ENCODE measurements around the gene CDH3. TPM values are rescaled to one million over a fixed set of nuclear protein-coding genes. Genes with fewer than 3 reads are reported as not detected.
A peak's percentile ranks its signal among the peaks of the same experiment; 100 is the strongest.

Gene CDH3
- polyA plus RNA-seq, 2 of the 4 experiments (the other 2 are of a cell fraction), result 0.08 to 0.25 TPM

DNA sequence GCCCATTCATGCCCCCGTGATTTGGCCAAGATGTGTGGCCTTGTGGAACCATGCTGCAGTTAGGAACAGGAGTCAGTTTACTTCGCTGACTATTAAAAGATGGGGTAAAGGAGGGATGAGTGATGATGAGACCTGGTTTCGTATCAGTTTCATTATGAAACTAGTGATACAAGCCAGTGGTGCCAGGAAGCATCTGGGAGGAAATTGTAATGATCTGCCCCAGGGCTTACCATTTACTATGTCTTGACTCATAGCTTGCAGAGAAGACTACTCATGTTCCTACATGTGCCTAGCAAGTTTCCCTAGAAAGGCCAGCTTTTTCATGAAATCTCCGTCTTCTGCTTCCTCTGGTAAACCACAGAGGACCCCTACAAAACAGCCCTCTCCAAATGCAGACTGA lies 23.2 kb downstream of the CDH3 start:
- H3K4me3 ChIP-seq, result no peak overlapping the region
- ChIA-PET CTCF (interaction anchor here (0.8 to 2.4 kb wide), 6 partner anchors 8 to 178 kb away, joined by 3 to 10 read pairs (median 3); no protein-coding TSS in a partner anchor), POLR2A (interaction anchor here (0.6 kb wide), 1 partner anchor 10 kb away, joined by 6 read pairs; no protein-coding TSS in a partner anchor)
- no peak overlapping the region for H3K27ac ChIP-seq
- 69% methylated on average over 4 of the region's 4 CpGs for WGBS (ENCODE audit: missing lambda C conversion rate)
- no peaks in the 10 kb centered on the region for H3K9me3 ChIP-seq
- DNase-seq (ENCODE audit: low read depth in 1 of 2, low spot score in 1 of 2), result no peak
- no peak overlapping the region for H3K4me2 ChIP-seq
- TF ChIP-seq, protein P1, sequence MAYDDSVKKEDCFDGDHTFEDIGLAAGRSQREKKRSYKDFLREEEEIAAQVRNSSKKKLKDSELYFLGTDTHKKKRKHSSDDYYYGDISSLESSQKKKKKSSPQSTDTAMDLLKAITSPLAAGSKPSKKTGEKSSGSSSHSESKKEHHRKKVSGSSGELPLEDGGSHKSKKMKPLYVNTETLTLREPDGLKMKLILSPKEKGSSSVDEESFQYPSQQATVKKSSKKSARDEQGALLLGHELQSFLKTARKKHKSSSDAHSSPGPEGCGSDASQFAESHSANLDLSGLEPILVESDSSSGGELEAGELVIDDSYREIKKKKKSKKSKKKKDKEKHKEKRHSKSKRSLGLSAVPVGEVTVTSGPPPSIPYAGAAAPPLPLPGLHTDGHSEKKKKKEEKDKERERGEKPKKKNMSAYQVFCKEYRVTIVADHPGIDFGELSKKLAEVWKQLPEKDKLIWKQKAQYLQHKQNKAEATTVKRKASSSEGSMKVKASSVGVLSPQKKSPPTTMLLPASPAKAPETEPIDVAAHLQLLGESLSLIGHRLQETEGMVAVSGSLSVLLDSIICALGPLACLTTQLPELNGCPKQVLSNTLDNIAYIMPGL (CRISPR knock-in tag; IDR thresholded peaks at IDR 0.05; ENCODE audit: borderline replicate concordance), result no peak
- TF ChIP-seq ZSCAN20 (CRISPR knock-in tag; IDR thresholded peaks at IDR 0.05) (no peak), KDM5A (IDR thresholded peaks at IDR 0.05) (no peak)
- FAIRE-seq, result no peak
- ATAC-seq, result no peak
- H3K4me1 ChIP-seq, result no peaks in the 10 kb centered on the region

DNA sequence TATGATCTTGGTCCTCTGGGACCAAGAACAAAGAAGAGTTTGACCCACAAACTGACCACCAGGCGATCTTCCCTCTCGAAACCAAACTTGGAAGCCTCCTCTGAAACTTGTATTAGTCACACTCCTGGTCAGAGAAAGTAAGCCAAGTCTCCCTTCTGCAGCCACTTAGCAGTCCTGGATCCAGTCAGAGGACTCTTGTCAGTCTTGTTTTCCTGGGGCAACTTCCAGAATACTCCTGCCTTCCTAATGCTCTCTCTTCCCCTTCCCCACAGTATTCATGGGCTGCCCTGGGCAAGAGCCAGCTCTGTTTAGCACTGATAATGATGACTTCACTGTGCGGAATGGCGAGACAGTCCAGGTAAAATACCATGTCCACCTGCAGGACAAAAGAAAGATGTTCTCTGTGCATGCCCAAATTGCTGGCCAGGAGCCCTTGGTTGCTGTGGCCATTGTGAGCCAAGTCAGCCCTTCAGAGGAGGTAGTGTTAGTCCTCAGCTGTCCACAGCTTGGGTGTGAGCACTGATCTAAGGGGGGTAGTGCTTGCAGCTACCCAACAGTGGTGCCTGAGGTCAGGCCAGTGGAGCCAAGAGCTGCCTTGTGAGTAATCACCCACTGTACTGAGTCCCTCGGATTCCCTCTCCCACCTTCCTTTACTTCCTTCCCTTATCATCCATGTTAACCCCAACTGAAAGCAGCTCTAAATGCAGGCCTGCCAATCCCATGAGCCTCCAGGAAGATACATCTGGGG lies 31.2 kb downstream of the CDH3 start:
- ATAC-seq, result 0 out of 6 replicates have a peak, but pooled peaks of 1 of the 2 experiments have one; percentile 19
- ChIA-PET POLR2A (no interaction called here), CTCF (interaction anchor here (0.6 to 1.7 kb wide), 6 partner anchors 9 to 156 kb away, joined by 3 to 7 read pairs (median 3); no protein-coding TSS in a partner anchor)
- FAIRE-seq, result no peak
- Histone ChIP-seq H3K4me1 (no peaks in the 10 kb centered on the region), H3K9me3 (no peaks in the 10 kb centered on the region), H3K4me3 (no peak overlapping the region), H3K27ac (no peak overlapping the region), H3K4me2 (no peak overlapping the region)
- DNase-seq (ENCODE audit: low read depth in 1 of 2, low spot score in 1 of 2), result no peak
- 56% methylated on average over 5 of the region's 5 CpGs for WGBS (ENCODE audit: missing lambda C conversion rate)
- TF ChIP-seq EHF (CRISPR knock-in tag; IDR thresholded peaks at IDR 0.05), result no peak
- no peak for TF ChIP-seq MAX (IDR thresholded peaks at IDR 0.05)

DNA sequence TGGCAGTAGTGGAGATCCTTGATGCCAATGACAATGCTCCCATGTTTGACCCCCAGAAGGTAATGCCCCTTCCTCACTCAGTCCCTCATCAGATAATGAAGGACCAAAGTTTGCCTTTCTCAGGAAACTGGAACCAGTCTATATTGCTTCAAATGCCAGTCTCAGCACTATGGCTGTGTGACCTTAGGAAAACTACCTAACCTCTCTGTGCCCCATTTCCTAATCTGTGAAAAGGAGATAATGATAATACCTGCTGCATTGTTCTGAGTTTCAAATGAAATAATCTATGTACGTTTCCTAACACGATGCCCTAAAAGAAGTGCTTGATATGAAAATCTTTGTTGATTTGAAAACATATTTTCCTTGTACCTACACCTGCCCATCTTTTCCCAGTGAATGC lies 35.9 kb downstream of the CDH3 start:
- H3K4me2 ChIP-seq, result no peak overlapping the region
- TF ChIP-seq, protein P1 (CRISPR knock-in tag; IDR thresholded peaks at IDR 0.05; ENCODE audit: borderline replicate concordance), result no peak
- peak; percentile 28 for TF ChIP-seq ZFP36 (IDR thresholded peaks at IDR 0.05; ENCODE audit: borderline replicate concordance, partially characterized antibody)
- H3K4me1 ChIP-seq, result no peaks in the 10 kb centered on the region
- ChIA-PET CTCF (no interaction called here), POLR2A (no interaction called here)
- WGBS (ENCODE audit: missing lambda C conversion rate), result 68% methylated on average over 2 of the region's 2 CpGs
- FAIRE-seq (no peak), ATAC-seq (no peak), DNase-seq (ENCODE audit: low read depth in 1 of 2, low spot score in 1 of 2) (no peak)
- H3K4me3 ChIP-seq, result no peak overlapping the region
- no peak overlapping the region for H3K27ac ChIP-seq
- H3K9me3 ChIP-seq, result no peaks in the 10 kb centered on the region; the same call in 2 of the 3 replicates

- DNase-seq (ENCODE audit: low read depth in 1 of 2, low spot score in 1 of 2) (no peak), ATAC-seq (no peak), FAIRE-seq (no peak)
- Histone ChIP-seq H3K9me3 (no peaks in the 10 kb centered on the region; the same call in 2 of the 3 replicates), H3K4me2 (no peak overlapping the region), H3K27ac (no peak overlapping the region), H3K4me1 (no peaks in the 10 kb centered on the region), H3K4me3 (no peak overlapping the region)
- CTCF ChIA-PET, result interaction anchor here (1.0 to 1.5 kb wide), 2 partner anchors 19 to 95 kb away, joined by 3 to 5 read pairs; no protein-coding TSS in a partner anchor
- POLR2A ChIA-PET, result no interaction called here
- no peak for TF ChIP-seq POLR2A (IDR thresholded peaks at IDR 0.05; ENCODE audit: low read length)
- TF ChIP-seq, protein P2, sequence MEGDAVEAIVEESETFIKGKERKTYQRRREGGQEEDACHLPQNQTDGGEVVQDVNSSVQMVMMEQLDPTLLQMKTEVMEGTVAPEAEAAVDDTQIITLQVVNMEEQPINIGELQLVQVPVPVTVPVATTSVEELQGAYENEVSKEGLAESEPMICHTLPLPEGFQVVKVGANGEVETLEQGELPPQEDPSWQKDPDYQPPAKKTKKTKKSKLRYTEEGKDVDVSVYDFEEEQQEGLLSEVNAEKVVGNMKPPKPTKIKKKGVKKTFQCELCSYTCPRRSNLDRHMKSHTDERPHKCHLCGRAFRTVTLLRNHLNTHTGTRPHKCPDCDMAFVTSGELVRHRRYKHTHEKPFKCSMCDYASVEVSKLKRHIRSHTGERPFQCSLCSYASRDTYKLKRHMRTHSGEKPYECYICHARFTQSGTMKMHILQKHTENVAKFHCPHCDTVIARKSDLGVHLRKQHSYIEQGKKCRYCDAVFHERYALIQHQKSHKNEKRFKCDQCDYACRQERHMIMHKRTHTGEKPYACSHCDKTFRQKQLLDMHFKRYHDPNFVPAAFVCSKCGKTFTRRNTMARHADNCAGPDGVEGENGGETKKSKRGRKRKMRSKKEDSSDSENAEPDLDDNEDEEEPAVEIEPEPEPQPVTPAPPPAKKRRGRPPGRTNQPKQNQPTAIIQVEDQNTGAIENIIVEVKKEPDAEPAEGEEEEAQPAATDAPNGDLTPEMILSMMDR (IDR thresholded peaks at IDR 0.05), result no peak
- no peak for TF ChIP-seq NFE2L2 (conservative IDR thresholded peaks at IDR 0.05; ENCODE audit: low read length)
- WGBS (ENCODE audit: missing lambda C conversion rate), result 81% methylated on average over 21 of the region's 22 CpGs
Measured at GRCh38 chr16:68685685-68686478, 40.8 kb downstream of the CDH3 start.
